Neural progenitor cell (in vitro differentiated cells): ENCODE measurements around the gene AGAP5.

Experiments
- EZH2phosphoT487 ChIP-seq: fragments of 200-600 bp; sonication (generic); IDR thresholded peaks from 2 replicates; pipeline ENCODE4 v1.6.1; 2017; ENCODE audit warnings: antibody characterized with exemption
- TF ChIP-seq, protein P1 (sequence below): fragments of 200-600 bp; sonication (generic); IDR thresholded peaks from 2 replicates; pipeline ENCODE4 v1.5.1; 2017; ENCODE audit warnings: antibody characterized with exemption, mild to moderate bottlenecking

DNA sequence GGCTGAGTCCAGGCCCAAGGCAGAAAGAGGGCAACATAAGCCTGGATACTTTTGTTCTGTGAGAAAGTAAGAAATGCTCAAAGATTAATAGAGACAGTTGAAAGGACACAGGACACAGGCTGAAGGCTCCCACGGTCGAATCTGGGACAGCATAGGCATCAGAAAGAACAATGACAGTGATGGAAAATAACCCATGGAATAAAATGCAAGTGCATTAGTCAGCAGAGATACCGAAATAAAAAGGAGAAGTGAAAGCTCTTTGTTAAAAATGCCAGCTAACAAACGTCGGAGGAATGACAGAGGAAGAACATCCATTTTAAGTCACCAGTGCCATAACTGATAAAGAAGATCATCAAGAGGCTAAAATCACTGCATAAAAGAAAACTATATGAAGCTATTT, 19.6 kb upstream of the AGAP5 start:
- TF ChIP-seq, protein P1, sequence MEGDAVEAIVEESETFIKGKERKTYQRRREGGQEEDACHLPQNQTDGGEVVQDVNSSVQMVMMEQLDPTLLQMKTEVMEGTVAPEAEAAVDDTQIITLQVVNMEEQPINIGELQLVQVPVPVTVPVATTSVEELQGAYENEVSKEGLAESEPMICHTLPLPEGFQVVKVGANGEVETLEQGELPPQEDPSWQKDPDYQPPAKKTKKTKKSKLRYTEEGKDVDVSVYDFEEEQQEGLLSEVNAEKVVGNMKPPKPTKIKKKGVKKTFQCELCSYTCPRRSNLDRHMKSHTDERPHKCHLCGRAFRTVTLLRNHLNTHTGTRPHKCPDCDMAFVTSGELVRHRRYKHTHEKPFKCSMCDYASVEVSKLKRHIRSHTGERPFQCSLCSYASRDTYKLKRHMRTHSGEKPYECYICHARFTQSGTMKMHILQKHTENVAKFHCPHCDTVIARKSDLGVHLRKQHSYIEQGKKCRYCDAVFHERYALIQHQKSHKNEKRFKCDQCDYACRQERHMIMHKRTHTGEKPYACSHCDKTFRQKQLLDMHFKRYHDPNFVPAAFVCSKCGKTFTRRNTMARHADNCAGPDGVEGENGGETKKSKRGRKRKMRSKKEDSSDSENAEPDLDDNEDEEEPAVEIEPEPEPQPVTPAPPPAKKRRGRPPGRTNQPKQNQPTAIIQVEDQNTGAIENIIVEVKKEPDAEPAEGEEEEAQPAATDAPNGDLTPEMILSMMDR = no peak
- TF ChIP-seq EZH2phosphoT487 = no peak
